Measurements from ENCODE around the gene SLC9A3.

The SLC9A3 gene

GRCh38 chr5:473551-474192, 50.6 kb downstream of the SLC9A3 start:
- peak; percentile 58 to 73 for DNase-seq (ENCODE audit: low read depth in 1 of 2, low spot score in 1 of 2)
- in situ Hi-C loops (cut with HindIII; ENCODE audit: low pct_unique_long_range_greater_than_20kb, low sequenced_read_pairs): no loop called here

GRCh38 chr5:472656-473550, 51.3 kb downstream of the SLC9A3 start:
- in situ Hi-C loops (cut with HindIII; ENCODE audit: low pct_unique_long_range_greater_than_20kb, low sequenced_read_pairs): no loop called here
- no peak for TF ChIP-seq JUND (IDR thresholded peaks at IDR 0.05; ENCODE audit: low read depth)
- DNase-seq (ENCODE audit: low read depth in 1 of 2, low spot score in 1 of 2): peak; percentile 93 to 99

More at GRCh38 chr5:473551-474192, 50.6 kb downstream of the SLC9A3 start:
- TF ChIP-seq JUND (IDR thresholded peaks at IDR 0.05; ENCODE audit: low read depth): no peak

DNA sequence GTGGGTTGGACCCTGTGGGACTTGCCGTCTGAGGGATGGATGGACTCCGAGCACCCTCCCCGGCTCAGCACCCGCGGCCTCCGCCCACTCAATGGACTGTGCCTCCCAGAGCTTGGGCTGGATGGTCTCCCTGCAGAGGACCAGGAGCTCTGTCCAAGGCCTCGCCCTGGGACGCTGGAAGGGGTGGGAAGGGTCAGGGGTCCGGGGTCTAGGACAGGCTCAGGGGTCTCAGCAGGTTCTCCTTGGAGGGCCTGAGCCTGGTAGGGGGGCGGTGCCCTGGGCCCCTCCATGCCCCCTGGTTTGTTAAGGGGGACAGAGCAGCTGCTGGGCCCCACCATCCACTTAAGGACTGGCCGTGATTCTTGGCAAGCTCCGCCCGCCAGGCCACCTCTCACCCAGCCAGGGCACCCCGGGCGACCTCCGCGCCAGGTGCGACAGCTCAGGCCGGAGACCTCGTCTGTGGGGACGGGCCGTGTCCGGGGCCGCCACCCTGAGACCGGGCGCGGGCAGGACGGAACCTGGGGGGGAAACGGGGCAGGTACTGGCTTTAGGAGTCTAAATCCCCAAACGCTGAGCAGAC, 52.1 kb downstream of the SLC9A3 start:
- peak; percentile 52 to 79 for DNase-seq (ENCODE audit: low read depth in 1 of 2, low spot score in 1 of 2)
- in situ Hi-C loops (cut with HindIII; ENCODE audit: low pct_unique_long_range_greater_than_20kb, low sequenced_read_pairs): no loop called here
- no peak for TF ChIP-seq JUND (IDR thresholded peaks at IDR 0.05; ENCODE audit: low read depth)

- no peak for TF ChIP-seq JUND (IDR thresholded peaks at IDR 0.05; ENCODE audit: low read depth)
- in situ Hi-C loops (cut with HindIII; ENCODE audit: low pct_unique_long_range_greater_than_20kb, low sequenced_read_pairs): no loop called here
- DNase-seq (ENCODE audit: low read depth in 1 of 2, low spot score in 1 of 2): no peak
These were observed 52.5 kb downstream of the SLC9A3 start for GRCh38 chr5:471750-472058.

DNA sequence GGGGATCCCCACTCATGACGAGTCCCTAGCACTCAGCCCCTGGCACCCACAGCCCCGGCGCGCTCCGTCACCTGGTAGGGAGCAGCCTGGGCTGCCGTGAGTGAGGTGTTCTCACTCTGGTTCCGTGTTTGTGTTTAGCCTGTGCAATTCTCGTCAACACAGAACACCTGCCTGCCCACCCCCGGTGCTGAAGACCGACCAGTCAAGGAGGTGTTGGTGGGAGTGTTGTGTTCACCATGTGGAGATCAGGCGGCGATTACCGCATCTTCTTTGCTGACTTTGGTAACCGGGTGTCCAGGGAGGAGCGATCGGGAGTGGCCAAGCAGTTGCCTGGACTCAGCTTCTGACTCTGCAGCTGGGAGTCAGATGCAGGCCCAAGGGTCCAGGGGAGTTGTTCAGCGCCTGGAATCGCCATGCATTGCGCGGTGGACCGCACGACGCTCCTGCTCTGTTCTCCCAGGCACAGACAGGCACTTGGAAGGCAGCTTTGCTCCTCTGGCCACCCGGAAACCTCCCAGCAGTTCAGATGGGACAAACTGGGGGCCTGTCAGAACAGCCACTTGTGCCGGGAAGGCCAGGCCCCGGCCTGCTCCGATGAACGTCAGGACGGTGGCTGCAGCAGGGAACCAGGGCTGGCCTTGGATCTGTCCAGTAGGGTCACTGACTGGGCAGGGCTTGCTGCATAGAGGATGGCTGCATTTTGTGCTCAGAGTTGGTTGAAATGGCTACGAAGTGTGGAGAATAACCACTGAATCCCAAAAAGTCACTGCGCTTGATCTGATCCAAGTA, 53.1 kb downstream of the SLC9A3 start:
- no peak for DNase-seq (ENCODE audit: low read depth in 1 of 2, low spot score in 1 of 2)
- in situ Hi-C loops (cut with HindIII; ENCODE audit: low pct_unique_long_range_greater_than_20kb, low sequenced_read_pairs): no loop called here
- no peak for TF ChIP-seq JUND (IDR thresholded peaks at IDR 0.05; ENCODE audit: low read depth)

DNA sequence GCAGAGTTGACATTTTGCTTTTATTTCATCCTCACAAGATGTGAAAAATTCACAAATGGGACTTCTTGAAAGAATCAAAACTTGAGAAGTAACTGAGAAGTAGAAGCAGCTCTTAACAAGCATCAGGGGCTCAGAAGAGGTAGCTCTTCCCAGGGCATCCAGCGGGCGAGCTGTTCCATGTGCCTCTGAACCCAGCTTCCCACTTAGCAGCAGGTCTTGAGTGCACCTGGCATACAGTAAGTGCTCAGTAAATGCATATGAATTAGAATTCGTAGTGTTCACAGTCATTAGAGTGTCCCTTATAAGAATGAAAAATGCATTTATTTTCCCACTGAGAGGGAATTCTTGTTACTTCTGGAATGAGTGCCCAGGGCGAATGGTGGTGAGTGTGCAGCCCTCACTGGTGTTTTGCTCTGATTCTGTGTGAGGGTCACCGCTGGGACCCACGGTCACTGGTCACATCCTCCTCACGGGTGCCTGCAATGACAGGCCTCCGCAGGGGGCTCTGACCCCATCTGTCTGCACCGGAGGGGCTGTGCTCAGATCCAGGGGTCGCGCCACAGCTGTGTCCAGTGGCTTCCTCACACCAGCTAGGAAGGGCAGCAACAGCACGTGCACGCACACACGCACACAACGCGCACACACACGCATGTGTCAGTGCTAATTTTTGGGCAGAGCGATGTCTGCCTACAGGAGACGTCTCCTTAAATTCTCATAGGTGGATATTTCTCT, 54.3 kb downstream of the SLC9A3 start:
- peak in 1 of 2 experiments; percentile 25 for DNase-seq (ENCODE audit: low read depth in 1 of 2, low spot score in 1 of 2)
- in situ Hi-C loops (cut with HindIII; ENCODE audit: low pct_unique_long_range_greater_than_20kb, low sequenced_read_pairs): no loop called here
- TF ChIP-seq JUND (IDR thresholded peaks at IDR 0.05; ENCODE audit: low read depth): no peak

- TF ChIP-seq JUND (IDR thresholded peaks at IDR 0.05; ENCODE audit: low read depth): no peak
- in situ Hi-C loops (cut with HindIII; ENCODE audit: low pct_unique_long_range_greater_than_20kb, low sequenced_read_pairs): no loop called here
- DNase-seq (ENCODE audit: low read depth in 1 of 2, low spot score in 1 of 2): no peak
These were observed 55.8 kb downstream of the SLC9A3 start for GRCh38 chr5:468401-468800.

DNA sequence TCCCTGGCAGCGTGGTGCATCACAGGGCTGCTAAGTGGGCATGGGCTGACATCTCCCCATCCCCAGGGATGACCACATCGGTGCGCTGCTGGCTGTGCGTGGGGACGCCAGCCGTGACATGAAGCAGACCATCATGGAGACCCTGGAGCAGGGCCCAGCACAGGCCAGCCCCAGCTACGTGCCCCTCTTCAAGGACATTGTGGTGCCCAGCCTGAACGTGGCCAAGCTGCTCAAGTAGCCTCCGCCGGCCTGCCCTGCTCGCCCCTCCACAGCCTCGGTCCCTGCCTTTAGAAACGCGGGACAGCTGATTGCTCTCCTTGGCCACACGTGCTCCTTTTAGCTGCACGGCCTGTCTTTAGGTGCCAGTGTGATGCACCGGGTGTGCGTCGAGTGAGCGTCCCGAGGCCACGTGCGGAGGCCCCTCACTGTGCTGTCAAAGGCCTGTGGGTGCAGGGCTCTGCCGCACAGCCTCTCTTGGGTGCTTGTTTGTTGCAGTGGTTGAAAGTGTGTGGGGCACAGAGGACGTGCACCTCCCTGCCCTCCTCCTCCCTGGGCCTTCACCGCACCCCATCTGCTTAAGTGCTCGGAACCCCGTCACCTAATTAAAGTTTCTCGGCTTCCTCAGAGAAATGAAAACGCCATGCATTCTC, 57.5 kb downstream of the SLC9A3 start:
- in situ Hi-C loops (cut with HindIII; ENCODE audit: low pct_unique_long_range_greater_than_20kb, low sequenced_read_pairs): no loop called here
- DNase-seq (ENCODE audit: low read depth in 1 of 2, low spot score in 1 of 2): no peak
- no peak for TF ChIP-seq JUND (IDR thresholded peaks at IDR 0.05; ENCODE audit: low read depth)

DNA sequence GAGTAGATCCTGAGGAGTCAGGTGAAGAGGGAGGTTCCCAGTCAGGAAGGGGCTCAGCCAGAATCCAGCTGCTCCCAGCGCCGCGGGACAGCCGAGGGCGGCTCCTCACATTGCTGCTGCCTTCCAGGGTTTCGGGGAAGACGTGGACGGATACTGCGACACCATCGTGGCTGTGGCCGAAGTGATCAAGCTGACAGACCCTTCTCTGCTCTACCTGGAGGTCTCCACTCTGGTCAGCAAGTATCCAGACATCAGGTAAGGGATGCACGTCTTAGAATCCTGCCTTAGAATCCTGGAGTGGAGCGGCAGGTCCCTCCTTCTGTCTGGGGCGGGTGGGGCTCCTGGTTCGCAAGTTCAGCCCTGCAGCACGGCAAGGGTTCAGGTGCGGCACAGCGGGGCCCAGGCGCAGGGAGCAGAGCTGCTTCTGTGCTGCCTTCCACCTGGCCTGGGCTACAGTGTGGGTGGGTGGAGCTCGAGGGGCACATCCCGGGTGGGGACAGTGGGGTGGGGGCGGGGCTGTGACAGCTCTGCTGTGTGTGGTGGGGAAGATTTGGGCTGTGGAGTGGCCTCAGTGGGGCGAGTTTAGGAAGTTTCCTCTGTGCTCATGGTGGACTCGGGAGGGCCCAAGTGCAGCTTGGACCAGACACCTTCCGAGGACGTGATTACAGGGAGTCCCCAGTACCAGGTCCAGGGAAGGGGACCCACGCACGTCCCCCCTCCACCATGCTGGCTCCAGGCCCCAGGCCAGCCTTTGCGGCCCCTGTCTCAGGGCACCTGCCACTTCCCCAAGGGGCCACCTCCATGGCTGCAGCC, 58.5 kb downstream of the SLC9A3 start:
- DNase-seq (ENCODE audit: low read depth in 1 of 2, low spot score in 1 of 2): no peak
- in situ Hi-C loops (cut with HindIII; ENCODE audit: low pct_unique_long_range_greater_than_20kb, low sequenced_read_pairs): no loop called here
- TF ChIP-seq JUND (IDR thresholded peaks at IDR 0.05; ENCODE audit: low read depth): no peak

DNA sequence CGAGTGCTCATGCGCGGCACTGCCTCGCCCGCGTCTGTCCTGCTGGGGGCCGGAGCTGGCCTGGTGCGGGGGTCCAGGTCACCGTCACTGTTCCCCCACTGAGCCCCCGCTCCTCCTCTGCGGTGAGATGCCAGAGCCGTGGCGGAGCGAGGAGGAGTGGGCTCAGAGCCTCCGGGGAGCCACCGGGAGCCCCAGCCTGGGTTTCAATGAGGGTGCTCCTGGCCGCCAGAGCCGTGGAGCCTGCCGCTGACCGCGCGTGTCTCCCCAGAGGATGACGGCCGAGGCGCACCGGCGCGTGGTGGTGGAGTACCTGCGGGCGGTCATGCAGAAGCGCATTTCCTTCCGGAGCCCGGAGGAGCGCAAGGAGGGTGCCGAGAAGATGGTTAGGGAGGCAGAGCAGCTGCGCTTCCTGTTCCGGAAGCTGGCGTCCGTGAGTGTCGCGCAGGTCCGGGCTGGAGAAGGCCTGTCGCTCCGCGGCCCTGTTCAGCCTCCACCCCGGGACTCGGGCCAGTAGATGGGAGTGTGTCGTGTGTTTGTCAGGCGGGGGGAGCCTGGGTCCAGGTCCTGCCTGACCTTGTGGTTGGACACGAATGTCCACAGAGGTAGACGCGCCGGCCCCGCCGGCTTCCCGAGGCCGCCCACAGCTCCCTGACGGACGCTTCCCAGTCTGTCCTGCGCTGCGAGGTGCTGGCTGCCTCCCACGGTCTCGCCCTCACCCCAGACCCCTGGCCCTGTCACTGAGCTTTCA, 59.2 kb downstream of the SLC9A3 start:
- no peak for DNase-seq (ENCODE audit: low read depth in 1 of 2, low spot score in 1 of 2)
- in situ Hi-C loops (cut with HindIII; ENCODE audit: low pct_unique_long_range_greater_than_20kb, low sequenced_read_pairs): no loop called here
- TF ChIP-seq JUND (IDR thresholded peaks at IDR 0.05; ENCODE audit: low read depth): no peak
